Keratinocyte (primary cell): ENCODE results near the gene SPTLC2. TPM values are rescaled to one million over a fixed set of nuclear protein-coding genes. Genes with fewer than 3 reads are reported as not detected.

Source experiments
- DNase-seq: peaks from one replicate; pipeline ENCODE4 v3.0.0-alpha.2; 2011; ENCODE audit warnings: low read depth, missing footprints, low spot score
- FAIRE-seq: peaks from 2 replicates; lab custom pipeline; 2011; peaks lifted over from hg19 to GRCh38; lab: Jason Lieb, UNC
- H2AFZ ChIP-seq: 2 replicates; pipeline ENCODE4 v1.6.0; 2012; ENCODE audit warnings: low read length, control low read depth, inconsistent platforms; ENCODE audit not compliant: control insufficient read depth
- H3K27ac ChIP-seq: 2 replicates; pipeline ENCODE4 v1.5.1; 2011; ENCODE audit warnings: low read length; ENCODE audit not compliant: control insufficient read depth, insufficient read depth
- H3K27me3 ChIP-seq: 3 replicates; pipeline ENCODE4 v1.6.0; 2011; ENCODE audit warnings: low read length; ENCODE audit not compliant: control insufficient read depth, insufficient read depth; ENCODE audit errors: extremely low read depth
- H3K36me3 ChIP-seq, 2 experiments: 2 replicates in 1 of 2; 3 replicates in 1 of 2; pipeline ENCODE4 v1.5.1; 2011; ENCODE audit warnings: low read length in 2 of 2, mild to moderate bottlenecking in 1 of 2; ENCODE audit not compliant: control insufficient read depth in 2 of 2, insufficient read depth in 2 of 2; ENCODE audit errors: extremely low read depth in 1 of 2
- H3K4me1 ChIP-seq: 3 replicates; pipeline ENCODE4 v1.5.1; 2011; ENCODE audit warnings: low read length; ENCODE audit not compliant: control insufficient read depth, insufficient read depth; ENCODE audit errors: extremely low read depth
- H3K4me2 ChIP-seq: 3 replicates; pipeline ENCODE4 v1.6.0; 2011; ENCODE audit warnings: low read depth, low read length; ENCODE audit not compliant: control insufficient read depth, insufficient read depth; ENCODE audit errors: extremely low read depth
- H3K4me3 ChIP-seq, 3 experiments: fragments of 200-600 bp in 1 of 3; sonication (generic) in 1 of 3; 2 replicates in 2 of 3; 3 replicates in 1 of 3; pipeline ENCODE4 v1.5.1; 2011 to 2016; ENCODE audit warnings: low read length in 3 of 3, mild to moderate bottlenecking in 3 of 3, control low read depth in 2 of 3, inconsistent platforms in 1 of 3, low read depth in 1 of 3, mixed read lengths in 1 of 3, mixed run types in 1 of 3, moderate library complexity in 1 of 3; ENCODE audit not compliant: control insufficient read depth in 2 of 3, insufficient read depth in 2 of 3; ENCODE audit errors: extremely low read depth in 1 of 3
- H3K79me2 ChIP-seq: 2 replicates; pipeline ENCODE4 v1.6.0; 2012; ENCODE audit warnings: low read length; ENCODE audit not compliant: control insufficient read depth, insufficient read depth
- H3K9ac ChIP-seq: 3 replicates; pipeline ENCODE4 v1.6.0; 2011; ENCODE audit warnings: low read length; ENCODE audit not compliant: control insufficient read depth, insufficient read depth; ENCODE audit errors: extremely low read depth
- H3K9me1 ChIP-seq: 3 replicates; pipeline ENCODE4 v1.6.0; 2011; ENCODE audit warnings: low read length; ENCODE audit not compliant: control insufficient read depth, insufficient read depth; ENCODE audit errors: extremely low read depth
- H3K9me3 ChIP-seq: 2 replicates; pipeline ENCODE4 v1.5.1; 2012; ENCODE audit warnings: low read depth, low read length; ENCODE audit not compliant: control insufficient read depth
- H4K20me1 ChIP-seq: 3 replicates; pipeline ENCODE4 v1.6.0; 2011; ENCODE audit warnings: low read length; ENCODE audit not compliant: control insufficient read depth, insufficient read depth; ENCODE audit errors: extremely low read depth
- CTCF ChIP-seq, 3 experiments: IDR thresholded peaks in 1 of 3; conservative IDR thresholded peaks in 1 of 3; optimal IDR thresholded peaks in 1 of 3; 2 replicates in 2 of 3; 3 replicates in 1 of 3; pipeline versions ENCODE3 to v1.5.1; 2011; ENCODE audit warnings: low read length in 3 of 3, mild to moderate bottlenecking in 3 of 3, moderate library complexity in 2 of 3, control low read depth in 1 of 3, inconsistent platforms in 1 of 3; ENCODE audit not compliant: insufficient read depth in 2 of 3; ENCODE audit errors: extremely low read depth in 1 of 3
- EZH2 ChIP-seq: IDR thresholded peaks from one replicate; pipeline ENCODE4 v1.6.1; 2012; ENCODE audit warnings: inconsistent platforms, mild to moderate bottlenecking, low read length, moderate library complexity
- dilution Hi-C: fragments of 300-500 bp; cut with MboI; formaldehyde crosslinking; loops from one replicate; pipeline ENCODE4 v1.7.0; 2020; ENCODE audit warnings: low sequenced_read_pairs; ENCODE audit not compliant: extremely low pct_ligation_motif_present
- polyA plus RNA-seq, 5 experiments: library from polyadenylated mRNA; depleted of rRNA in 3 of 5; stranded (reverse) in 3 of 5; stranded (forward) in 1 of 5; unstranded in 1 of 5; fragments of >200 nt; gene quantifications; 1 replicate in 1 of 5; 2 replicates in 3 of 5; 3 replicates in 1 of 5; pipeline versions ENCODE4 v1.2.1 to v1.2.3, GENCODE V29; 2011 to 2012; ENCODE audit warnings: missing spikeins in 2 of 5, low read depth in 1 of 5, low replicate concordance in 1 of 5

The SPTLC2 gene
- polyA plus RNA-seq, 1 donor (not counting 4 experiments of a cell fraction or from before 2014, with no cell fraction given), result 46.8 TPM

- Histone ChIP-seq H3K9me1 (no peaks in the 10 kb centered on the region), H3K4me3 (no peak overlapping the region), H3K9me3 (no peaks in the 10 kb centered on the region), H4K20me1 (no peaks in the 10 kb centered on the region), H3K27ac (no peak overlapping the region), H3K36me3 (no peaks in the 10 kb centered on the region), H3K4me2 (no peak overlapping the region), H3K27me3 (no peaks in the 10 kb centered on the region), H2AFZ (no peak overlapping the region), H3K4me1 (no peaks in the 10 kb centered on the region), H3K79me2 (no peaks in the 10 kb centered on the region), H3K9ac (no peak overlapping the region)
- dilution Hi-C loops, result no loop called here
- no peak for FAIRE-seq
- DNase-seq, result no peak
- TF ChIP-seq CTCF (optimal IDR thresholded peaks at IDR 0.05 in 1 of 3, IDR thresholded peaks at IDR 0.05 in 1 of 3, conservative IDR thresholded peaks at IDR 0.05 in 1 of 3; ENCODE audit: extremely low read depth in 1 of 3, insufficient read depth in 2 of 3, low read length in 3 of 3), result no peak
- TF ChIP-seq EZH2, result no peak
Measured at GRCh38 chr14:77654001-77654441, 37.6 kb upstream of the SPTLC2 start.

GRCh38 chr14:77649326-77649725, 32.9 kb upstream of the SPTLC2 start:
- Histone ChIP-seq H2AFZ (no peak overlapping the region), H3K9me1 (no peaks in the 10 kb centered on the region), H3K9ac (no peak overlapping the region), H3K79me2 (no peaks in the 10 kb centered on the region), H3K4me3 (no peak overlapping the region), H4K20me1 (no peaks in the 10 kb centered on the region), H3K27me3 (no peaks in the 10 kb centered on the region), H3K9me3 (no peaks in the 10 kb centered on the region), H3K36me3 (no peaks in the 10 kb centered on the region), H3K4me2 (no peak overlapping the region), H3K4me1 (no peaks in the 10 kb centered on the region), H3K27ac (no peak overlapping the region)
- no peak for FAIRE-seq
- dilution Hi-C loops, result no loop called here
- TF ChIP-seq CTCF (optimal IDR thresholded peaks at IDR 0.05 in 1 of 3, IDR thresholded peaks at IDR 0.05 in 1 of 3, conservative IDR thresholded peaks at IDR 0.05 in 1 of 3; ENCODE audit: extremely low read depth in 1 of 3, insufficient read depth in 2 of 3, low read length in 3 of 3), result no peak
- no peak for TF ChIP-seq EZH2
- no peak for DNase-seq
